ENCODE results near the gene RBM4. TPM values are rescaled to one million over a fixed set of nuclear protein-coding genes. Genes with fewer than 3 reads are reported as not detected.
A peak's percentile ranks its signal among the peaks of the same experiment; 100 is the strongest.

The RBM4 gene
- total and polyA plus RNA-seq, 12 donors = 70.0 to 243 (median 138) TPM

- 12 to 18% (median 14%) methylated on average over 20 to 25 of the region's 27 CpGs for WGBS, 4 donors
- intact Hi-C loops (cut with DNase I) = loop anchor here (5.0 kb wide), 2 partner anchors 95 to 270 kb away; no protein-coding TSS in a partner anchor
- DNase-seq = peak in 1 of 7 donors; percentile 15
- peak overlapping the region in 3 of 4 donors; percentile 49 to 97 (median 72) for H3K4me3 ChIP-seq
- TF ChIP-seq CTCF (IDR thresholded peaks at IDR 0.05) = no peak
- TF ChIP-seq POLR2A (IDR thresholded peaks at IDR 0.05) = no peak
- H3K27me3 ChIP-seq = no peaks in the 10 kb centered on the region
- no peaks in the 10 kb centered on the region for H3K36me3 ChIP-seq (replicated peaks in 1 of 2)
- H3K27ac ChIP-seq = peak overlapping the region; percentile 86 to 97 (median 89)
- peaks cover 9 to 33% of the 10 kb centered on the region in 2 donors for H3K4me1 ChIP-seq (replicated peaks in 1 of 2)
- no peaks in the 10 kb centered on the region for H3K9me3 ChIP-seq (replicated peaks in 1 of 3)
These were observed 38.6 kb downstream of the RBM4 start for GRCh38 chr11:66676931-66677598.

- H3K27ac ChIP-seq = peak within 1 kb of the TSS; percentile 86 to 97 (median 89)
These were observed 39.3 kb downstream of the RBM4 start, which contains the start of gene RBM4B for GRCh38 chr11:66677599-66678375. RBM4B (minus strand) TSS chr11:66677887; CDS start chr11:66677079, 808 bp downstream.

GRCh38 chr11:66680966-66681645, 42.6 kb downstream of the RBM4 start:
- intact Hi-C loops (cut with DNase I) = no loop called here
- no peaks in the 10 kb centered on the region for H3K9me3 ChIP-seq (replicated peaks in 1 of 3)
- no peaks in the 10 kb centered on the region for H3K36me3 ChIP-seq (replicated peaks in 1 of 2)
- H3K27ac ChIP-seq = no peak overlapping the region
- DNase-seq = no peak
- H3K4me1 ChIP-seq (replicated peaks in 1 of 2) = peaks cover 9 to 13% of the 10 kb centered on the region in 2 donors
- TF ChIP-seq CTCF (IDR thresholded peaks at IDR 0.05) (no peak), POLR2A (IDR thresholded peaks at IDR 0.05) (no peak)
- no peak overlapping the region for H3K4me3 ChIP-seq
- WGBS, 4 donors = 80 to 93% (median 87%) methylated on average over 7 of the region's 7 CpGs
- no peaks in the 10 kb centered on the region for H3K27me3 ChIP-seq

More at GRCh38 chr11:66677599-66678375, 39.3 kb downstream of the RBM4 start, which contains the start of gene RBM4B:
- Histone ChIP-seq H3K4me3 (peak within 1 kb of the TSS in 3 of 4 donors; percentile 72 to 97 (median 91)), H3K36me3 (replicated peaks in 1 of 2) (no peaks in the 10 kb centered on the region), H3K9me3 (replicated peaks in 1 of 3) (no peaks in the 10 kb centered on the region), H3K4me1 (replicated peaks in 1 of 2) (peaks cover 9 to 33% of the 10 kb centered on the region in 2 donors), H3K27me3 (no peaks in the 10 kb centered on the region)
- intact Hi-C loops (cut with DNase I) = loop anchor here (2.0 to 5.0 kb wide), 3 partner anchors 95 to 270 kb away; no protein-coding TSS in a partner anchor
- WGBS, 4 donors = 0 to 1% (median 0%) methylated on average over 5 to 61 of the region's 61 CpGs
- TF ChIP-seq POLR2A (IDR thresholded peaks at IDR 0.05) (peak; percentile 90 to 91), CTCF (IDR thresholded peaks at IDR 0.05) (no peak)
- DNase-seq = peak; percentile 96 to 99 (median 98)

All from adrenal gland (tissue), 12 donors.